Caco-2 (cell line): ENCODE measurements around the gene YJEFN3. TPM values are rescaled to one million over a fixed set of nuclear protein-coding genes. Genes with fewer than 3 reads are reported as not detected.

Experiments used
- BruUV-seq: library from RNA; stranded (reverse); fragments of 400-500 nt; replicated peaks from 2 replicates; lab custom pipeline; 2021; lab: Mats Ljungman, UMichigan
- CTCF ChIA-PET: fragments of 300-600 bp; sonication (Branson Sonifier 250); formaldehyde crosslinking; loops from one replicate; lab custom pipeline; 2022; ENCODE audit warnings: antibody characterized with exemption; lab: Charles Lee
- POLR2A ChIA-PET: fragments of 300-600 bp; sonication (Branson Sonifier 250); formaldehyde crosslinking; loops from one replicate; lab custom pipeline; 2022; ENCODE audit warnings: antibody characterized with exemption; lab: Charles Lee
- DNase-seq, 2 experiments: peaks; one replicate each; pipeline versions ENCODE4 v3.0.0 to v3.0.0-alpha.2; 2020 to 2022
- H3K27me3 ChIP-seq: replicated peaks from 2 replicates; pipeline ENCODE4 v1.6.0; 2011; ENCODE audit warnings: low read length; ENCODE audit not compliant: control insufficient read depth, insufficient read depth
- H3K36me3 ChIP-seq: 2 replicates; pipeline ENCODE4 v1.5.1; 2011; ENCODE audit warnings: low read length; ENCODE audit not compliant: control insufficient read depth, insufficient read depth
- H3K4me1 ChIP-seq: fragments of 250-450 bp; sonication (Bioruptor Pico); 2 replicates; pipeline ENCODE4 v1.5.1; 2020; ENCODE audit warnings: mild to moderate bottlenecking
- H3K4me3 ChIP-seq: 2 replicates; pipeline ENCODE4 v1.5.1; 2011; ENCODE audit warnings: low read depth, mild to moderate bottlenecking, control low read depth, low read length
- H3K9me3 ChIP-seq: fragments of 250-450 bp; sonication (Bioruptor Pico); 2 replicates; pipeline ENCODE4 v1.5.1; 2020; ENCODE audit warnings: mild to moderate bottlenecking, moderate library complexity
- H3K27ac Mint-ChIP-seq: one replicate; pipeline ENCODE4 v1.8.0; 2022; ENCODE audit warnings: mixed read lengths; ENCODE audit not compliant: unreplicated experiment
- H3K27me3 Mint-ChIP-seq: one replicate; pipeline ENCODE4 v1.8.0; 2022; ENCODE audit warnings: mixed read lengths; ENCODE audit not compliant: insufficient read depth, unreplicated experiment
- H3K36me3 Mint-ChIP-seq: one replicate; pipeline ENCODE4 v1.8.0; 2022; ENCODE audit warnings: mild to moderate bottlenecking, mixed read lengths; ENCODE audit not compliant: insufficient read depth, unreplicated experiment
- H3K4me1 Mint-ChIP-seq: one replicate; pipeline ENCODE4 v1.8.0; 2022; ENCODE audit warnings: low read depth, mixed read lengths; ENCODE audit not compliant: unreplicated experiment
- H3K4me3 Mint-ChIP-seq: one replicate; pipeline ENCODE4 v1.8.0; 2022; ENCODE audit warnings: mild to moderate bottlenecking, moderate library complexity, mixed read lengths; ENCODE audit not compliant: unreplicated experiment
- H3K9me3 Mint-ChIP-seq: one replicate; pipeline ENCODE4 v1.8.0; 2022; ENCODE audit warnings: mixed read lengths; ENCODE audit not compliant: unreplicated experiment
- CTCF ChIP-seq, 2 experiments: fragments of 200-600 bp in 1 of 2; IDR thresholded peaks; 1 replicate in 1 of 2; 2 replicates in 1 of 2; pipeline versions ENCODE4 v1.5.1 to v1.8.0; 2011 to 2022; ENCODE audit warnings: antibody characterized with exemption in 1 of 2, control low read depth in 1 of 2, inconsistent platforms in 1 of 2, low read depth in 1 of 2, low read length in 1 of 2, mild to moderate bottlenecking in 1 of 2, moderate library complexity in 1 of 2; ENCODE audit not compliant: insufficient read depth in 1 of 2, severe bottlenecking in 1 of 2, unreplicated experiment in 1 of 2
- intact Hi-C: fragments of 100-400 bp; cut with micrococcal nuclease; formaldehyde crosslinking; loops from one replicate; pipeline ENCODE4 v1.10.0; 2022; ENCODE audit not compliant: unreplicated experiment
- total RNA-seq: library from RNA; stranded (reverse); gene quantifications from 2 replicates; pipeline ENCODE4 v1.2.3, GENCODE V29; 2022

YJEFN3 gene
- total RNA-seq, 1 experiment from 2014 or later, result 8.1 TPM

GRCh38 chr19:19527371-19527656, 1.4 kb upstream of the YJEFN3 start:
- no peaks in the 10 kb centered on the region for H3K9me3 Mint-ChIP-seq
- TF ChIP-seq CTCF (IDR thresholded peaks at IDR 0.05; ENCODE audit: insufficient read depth in 1 of 2, low read depth in 1 of 2, low read length in 1 of 2, severe bottlenecking in 1 of 2, unreplicated experiment in 1 of 2), result no peak
- intact Hi-C loops, result no loop called here
- BruUV-seq, result no TSS peak
- H3K4me3 ChIP-seq, result no peak overlapping the region
- no peaks in the 10 kb centered on the region for H3K36me3 ChIP-seq
- no peaks in the 10 kb centered on the region for H3K4me1 Mint-ChIP-seq
- ChIA-PET POLR2A (no interaction called here), CTCF (no interaction called here)
- H3K4me1 ChIP-seq, result no peaks in the 10 kb centered on the region
- peaks cover 43% of the 10 kb centered on the region for H3K36me3 Mint-ChIP-seq
- no peak for DNase-seq
- H3K27me3 ChIP-seq, result no peaks in the 10 kb centered on the region
- H3K27ac Mint-ChIP-seq, result no peak overlapping the region
- H3K27me3 Mint-ChIP-seq, result no peaks in the 10 kb centered on the region
- no peak overlapping the region for H3K4me3 Mint-ChIP-seq
- H3K9me3 ChIP-seq, result no peaks in the 10 kb centered on the region

GRCh38 chr19:19527674-19528625, 761 bp upstream of the YJEFN3 start:
- Histone ChIP-seq H3K9me3 (no peaks in the 10 kb centered on the region), H3K4me3 (no peak overlapping the region), H3K27me3 (no peaks in the 10 kb centered on the region), H3K4me1 (no peaks in the 10 kb centered on the region), H3K36me3 (no peaks in the 10 kb centered on the region)
- Mint-ChIP-seq H3K4me1 (no peaks in the 10 kb centered on the region), H3K27ac (no peak overlapping the region), H3K4me3 (no peak overlapping the region), H3K36me3 (peaks cover 39% of the 10 kb centered on the region), H3K9me3 (no peaks in the 10 kb centered on the region), H3K27me3 (no peaks in the 10 kb centered on the region)
- no peak for TF ChIP-seq CTCF (IDR thresholded peaks at IDR 0.05; ENCODE audit: insufficient read depth in 1 of 2, low read depth in 1 of 2, low read length in 1 of 2, severe bottlenecking in 1 of 2, unreplicated experiment in 1 of 2)
- intact Hi-C loops, result no loop called here
- BruUV-seq, result no TSS peak
- ChIA-PET POLR2A (no interaction called here), CTCF (interaction anchor here (2.2 kb wide), 1 partner anchor 116 kb away, joined by 5 read pairs; the partner anchor contains the start of gene GMIP)
- DNase-seq, result no peak

- CTCF ChIA-PET, result interaction anchor here (0.7 to 2.2 kb wide), 4 partner anchors 23 to 114 kb away, joined by 3 to 6 read pairs (median 6); partner anchors contain the start of gene GMIP
- no TSS peak for BruUV-seq
- no peaks in the 10 kb centered on the region for H3K27me3 ChIP-seq
- H3K9me3 ChIP-seq, result no peaks in the 10 kb centered on the region
- H3K36me3 ChIP-seq, result no peaks in the 10 kb centered on the region
- no peak for DNase-seq
- POLR2A ChIA-PET, result no interaction called here
- H3K4me3 Mint-ChIP-seq, result no peak overlapping the region
- H3K36me3 Mint-ChIP-seq, result peaks cover 42% of the 10 kb centered on the region
- H3K4me1 ChIP-seq, result no peaks in the 10 kb centered on the region
- H3K4me1 Mint-ChIP-seq, result peaks cover 10% of the 10 kb centered on the region
- peak overlapping the region; percentile 58 for H3K27ac Mint-ChIP-seq
- no peak overlapping the region for H3K4me3 ChIP-seq
- no peaks in the 10 kb centered on the region for H3K9me3 Mint-ChIP-seq
- intact Hi-C loops, result loop anchor here (5.0 kb wide), 1 partner anchor 97 kb away; the partner anchor contains the start of gene LPAR2
- no peak for TF ChIP-seq CTCF (IDR thresholded peaks at IDR 0.05; ENCODE audit: insufficient read depth in 1 of 2, low read depth in 1 of 2, low read length in 1 of 2, severe bottlenecking in 1 of 2, unreplicated experiment in 1 of 2)
- H3K27me3 Mint-ChIP-seq, result no peaks in the 10 kb centered on the region
These were observed 1.2 kb downstream of the YJEFN3 start for GRCh38 chr19:19529783-19530422.
